K562 (cell line): Measurements from ENCODE around the gene PREP. TPM values are rescaled to one million over a fixed set of nuclear protein-coding genes. Genes with fewer than 3 reads are reported as not detected.

ENCODE experiments used
- CBX3 ChIP-seq, 2 experiments: IDR thresholded peaks; 1 replicate in 1 of 2; 2 replicates in 1 of 2; pipeline ENCODE4 v1.6.1; 2012; ENCODE audit warnings: inconsistent platforms in 2 of 2, low read length in 2 of 2, borderline replicate concordance in 1 of 2, control low read depth in 1 of 2
- FOSL1 ChIP-seq: fragments of 200-800 bp; sonication (Bioruptor generic); conservative IDR thresholded peaks from 2 replicates; pipeline ENCODE4 v1.6.1; 2016; ENCODE audit warnings: missing genetic modification characterization, missing compliant biosample characterization
- GABPA ChIP-seq: fragments of 200-800 bp; sonication (Bioruptor generic); conservative IDR thresholded peaks from 2 replicates; pipeline ENCODE4 v1.6.1; 2016; ENCODE audit warnings: low read depth, missing genetic modification characterization, missing compliant biosample characterization
- ILK ChIP-seq: fragments of 450-650 bp; IDR thresholded peaks from 2 replicates; pipeline ENCODE4 v1.6.1; 2016; ENCODE audit warnings: missing genetic modification characterization, low read depth, mild to moderate bottlenecking, missing compliant biosample characterization, moderate library complexity, borderline replicate concordance
- NCOA1 ChIP-seq: fragments of 450-650 bp; IDR thresholded peaks from 2 replicates; pipeline ENCODE4 v1.6.1; 2016; ENCODE audit warnings: low read depth
- RBM15 ChIP-seq: fragments of 200-400 bp; formaldehyde crosslinking; IDR thresholded peaks from 2 replicates; pipeline ENCODE4 v1.6.1; 2018; ENCODE audit warnings: mild to moderate bottlenecking, low read length, moderate library complexity; ENCODE audit not compliant: insufficient read depth
- RHOXF2B ChIP-seq: fragments of 250-450 bp; sonication (Bioruptor Pico); conservative IDR thresholded peaks from 2 replicates; pipeline ENCODE4 v1.5.1; 2021
- SMARCE1 ChIP-seq: fragments of 450-650 bp; IDR thresholded peaks from 2 replicates; pipeline ENCODE4 v1.7.1; 2016; ENCODE audit warnings: mild to moderate bottlenecking
- SREBF2 ChIP-seq: sonication (generic); formaldehyde crosslinking; IDR thresholded peaks from 2 replicates; pipeline ENCODE4 v1.4.0; 2020; ENCODE audit warnings: mild to moderate bottlenecking, missing genetic modification reagents
- TEAD2 ChIP-seq: fragments of 450-650 bp; IDR thresholded peaks from 2 replicates; pipeline ENCODE4 v1.6.1; 2016; ENCODE audit warnings: missing genetic modification characterization, control low read depth, missing compliant biosample characterization
- ZNF444 ChIP-seq: fragments of 250-450 bp; sonication (Bioruptor Pico); IDR thresholded peaks from 2 replicates; pipeline ENCODE4 v1.4.0; 2020; ENCODE audit warnings: mild to moderate bottlenecking, moderate library complexity
- ZNF445 ChIP-seq: fragments of 250-450 bp; sonication (Bioruptor Pico); IDR thresholded peaks from 2 replicates; pipeline ENCODE4 v1.4.0; 2020; ENCODE audit warnings: low read depth, mild to moderate bottlenecking, moderate library complexity
- ZNF644 ChIP-seq: fragments of 200-800 bp; sonication (Bioruptor generic); IDR thresholded peaks from 2 replicates; pipeline ENCODE4 v1.6.1; 2016; ENCODE audit warnings: low read depth, missing genetic modification characterization, missing compliant biosample characterization
- polyA plus RNA-seq, 8 experiments: library from polyadenylated mRNA; depleted of rRNA in 4 of 8; stranded (reverse) in 5 of 8; unstranded in 3 of 8; fragments of >200 nt; fragmentation: Nextera tagmentation in 2 of 8; fragmentation: Illumina TruSeq in 1 of 8; extraction: Ambion mirVana in 2 of 8; extraction: Trizol in 1 of 8; gene quantifications; 2 replicates each; pipeline versions ENCODE4 v1.2.1 to v1.2.3, GENCODE V29; 2011 to 2014; ENCODE audit warnings: inconsistent platforms in 1 of 8, missing spikeins in 1 of 8
- total RNA-seq, 7 experiments: library from RNA; depleted of rRNA in 6 of 7; stranded (reverse); fragments of >200 nt in 6 of 7; fragmentation: Illumina TruSeq in 2 of 7; extraction: Trizol in 2 of 7; gene quantifications; 2 replicates each; pipeline versions ENCODE4 v1.2.1 to v1.2.3, GENCODE V29; 2011 to 2021; ENCODE audit warnings: low replicate concordance in 1 of 7
- TF ChIP-seq, protein P1 (sequence below): sonication (generic); formaldehyde crosslinking; IDR thresholded peaks from 2 replicates; pipeline ENCODE4 v1.9.0; 2022; ENCODE audit warnings: mild to moderate bottlenecking, missing genetic modification reagents
- TF ChIP-seq, protein P2 (sequence below): sonication (generic); formaldehyde crosslinking; IDR thresholded peaks from 2 replicates; pipeline ENCODE4 v1.8.1; 2022; ENCODE audit warnings: missing genetic modification reagents
- TF ChIP-seq, protein P3 (sequence below): fragments of 450-650 bp; IDR thresholded peaks from 2 replicates; pipeline ENCODE4 v1.6.1; 2016; ENCODE audit warnings: mild to moderate bottlenecking
- TF ChIP-seq, protein P4 (sequence below): fragments of 250-450 bp; sonication (Bioruptor Pico); IDR thresholded peaks from 2 replicates; pipeline ENCODE4 v1.8.0; 2022; ENCODE audit warnings: moderate library complexity, mild to moderate bottlenecking, inconsistent platforms
- TF ChIP-seq, protein P5 (sequence below): fragments of 250-450 bp; sonication (Bioruptor Pico); IDR thresholded peaks from 2 replicates; pipeline ENCODE4 v1.9.0; 2021; ENCODE audit warnings: mild to moderate bottlenecking, inconsistent platforms
- TF ChIP-seq, protein P6 (sequence below): fragments of 450-650 bp; IDR thresholded peaks from 2 replicates; pipeline ENCODE4 v1.6.1; 2016; ENCODE audit warnings: low read depth, mild to moderate bottlenecking, moderate library complexity

PREP gene
- total and polyA plus RNA-seq, 9 of the 15 experiments (the other 6 are each of a cell fraction or from before 2014, with no cell fraction given) = 14.1 to 60.8 (median 28.3) TPM

DNA sequence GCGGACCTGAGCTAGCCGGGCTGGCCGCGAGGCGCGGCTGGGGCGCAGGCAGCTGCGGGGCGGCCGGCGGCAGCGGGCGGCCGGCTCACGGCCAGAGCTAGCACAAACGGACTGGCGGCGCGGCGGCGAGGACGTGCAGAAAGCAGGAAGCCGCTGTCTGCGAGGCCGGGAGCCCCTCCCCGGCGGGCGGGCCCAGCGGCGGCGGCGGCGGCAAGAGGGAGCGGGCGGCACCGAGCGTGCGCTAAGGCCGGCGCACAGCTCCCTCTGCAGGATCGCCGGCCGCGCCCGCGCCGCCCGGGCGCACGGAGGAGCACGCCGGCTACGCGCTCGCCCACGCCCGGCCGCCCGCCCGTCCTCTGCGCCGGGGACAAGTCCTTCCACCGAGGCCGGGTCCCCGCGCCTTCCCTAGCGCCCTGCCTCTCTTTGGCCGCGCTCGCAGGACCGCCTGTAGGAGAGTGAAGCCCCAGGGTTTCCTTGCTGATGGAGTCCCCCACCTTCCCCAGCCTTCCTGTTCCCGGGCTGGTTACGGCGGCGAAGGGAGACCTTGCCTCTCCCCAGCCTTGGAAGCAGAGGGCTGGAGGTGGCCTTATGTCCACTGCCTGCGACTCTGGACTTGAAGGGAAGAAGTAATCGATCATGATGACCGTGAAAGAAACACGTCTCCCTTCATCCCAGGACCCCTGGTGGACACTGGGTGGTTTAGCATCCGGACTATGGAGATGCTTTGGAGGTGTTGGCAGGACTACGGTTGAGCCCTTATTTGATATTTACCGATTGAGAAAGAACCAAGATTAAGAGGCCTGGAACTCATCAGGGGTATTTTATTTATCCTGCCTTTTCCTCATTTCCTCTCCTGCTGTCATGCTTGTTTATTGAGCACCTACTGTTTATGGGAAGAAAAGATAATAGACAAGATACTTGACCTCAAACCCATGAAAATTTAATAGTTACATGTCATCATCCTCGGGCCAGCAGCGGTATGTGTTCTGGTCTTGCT, at the start of gene PREP (continued):
- TF ChIP-seq ZNF444 (CRISPR knock-in tag) (no peak), RBM15 (no peak), GABPA (0 out of 2 replicates have a peak, but pooled peaks have one; percentile 37), TEAD2 (tag) (no peak), ILK (no peak), RHOXF2B (no peak), CBX3 (IDR thresholded peaks at IDR 0.05; ENCODE audit: borderline replicate concordance in 1 of 2, low read length in 2 of 2) (no peak), ZNF644 (tag) (no peak), ZNF445 (CRISPR knock-in tag) (no peak), SMARCE1 (no peak), FOSL1 (peak; percentile 36), NCOA1 (no peak), SREBF2 (CRISPR knock-in tag) (no peak)
- TF ChIP-seq, protein P1, sequence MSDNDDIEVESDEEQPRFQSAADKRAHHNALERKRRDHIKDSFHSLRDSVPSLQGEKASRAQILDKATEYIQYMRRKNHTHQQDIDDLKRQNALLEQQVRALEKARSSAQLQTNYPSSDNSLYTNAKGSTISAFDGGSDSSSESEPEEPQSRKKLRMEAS (CRISPR knock-in tag) = no peak
- TF ChIP-seq, protein P2, sequence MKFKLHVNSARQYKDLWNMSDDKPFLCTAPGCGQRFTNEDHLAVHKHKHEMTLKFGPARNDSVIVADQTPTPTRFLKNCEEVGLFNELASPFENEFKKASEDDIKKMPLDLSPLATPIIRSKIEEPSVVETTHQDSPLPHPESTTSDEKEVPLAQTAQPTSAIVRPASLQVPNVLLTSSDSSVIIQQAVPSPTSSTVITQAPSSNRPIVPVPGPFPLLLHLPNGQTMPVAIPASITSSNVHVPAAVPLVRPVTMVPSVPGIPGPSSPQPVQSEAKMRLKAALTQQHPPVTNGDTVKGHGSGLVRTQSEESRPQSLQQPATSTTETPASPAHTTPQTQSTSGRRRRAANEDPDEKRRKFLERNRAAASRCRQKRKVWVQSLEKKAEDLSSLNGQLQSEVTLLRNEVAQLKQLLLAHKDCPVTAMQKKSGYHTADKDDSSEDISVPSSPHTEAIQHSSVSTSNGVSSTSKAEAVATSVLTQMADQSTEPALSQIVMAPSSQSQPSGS (CRISPR knock-in tag) = no peak
- TF ChIP-seq, protein P3, sequence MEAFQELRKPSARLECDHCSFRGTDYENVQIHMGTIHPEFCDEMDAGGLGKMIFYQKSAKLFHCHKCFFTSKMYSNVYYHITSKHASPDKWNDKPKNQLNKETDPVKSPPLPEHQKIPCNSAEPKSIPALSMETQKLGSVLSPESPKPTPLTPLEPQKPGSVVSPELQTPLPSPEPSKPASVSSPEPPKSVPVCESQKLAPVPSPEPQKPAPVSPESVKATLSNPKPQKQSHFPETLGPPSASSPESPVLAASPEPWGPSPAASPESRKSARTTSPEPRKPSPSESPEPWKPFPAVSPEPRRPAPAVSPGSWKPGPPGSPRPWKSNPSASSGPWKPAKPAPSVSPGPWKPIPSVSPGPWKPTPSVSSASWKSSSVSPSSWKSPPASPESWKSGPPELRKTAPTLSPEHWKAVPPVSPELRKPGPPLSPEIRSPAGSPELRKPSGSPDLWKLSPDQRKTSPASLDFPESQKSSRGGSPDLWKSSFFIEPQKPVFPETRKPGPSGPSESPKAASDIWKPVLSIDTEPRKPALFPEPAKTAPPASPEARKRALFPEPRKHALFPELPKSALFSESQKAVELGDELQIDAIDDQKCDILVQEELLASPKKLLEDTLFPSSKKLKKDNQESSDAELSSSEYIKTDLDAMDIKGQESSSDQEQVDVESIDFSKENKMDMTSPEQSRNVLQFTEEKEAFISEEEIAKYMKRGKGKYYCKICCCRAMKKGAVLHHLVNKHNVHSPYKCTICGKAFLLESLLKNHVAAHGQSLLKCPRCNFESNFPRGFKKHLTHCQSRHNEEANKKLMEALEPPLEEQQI = no peak
- TF ChIP-seq, protein P4, sequence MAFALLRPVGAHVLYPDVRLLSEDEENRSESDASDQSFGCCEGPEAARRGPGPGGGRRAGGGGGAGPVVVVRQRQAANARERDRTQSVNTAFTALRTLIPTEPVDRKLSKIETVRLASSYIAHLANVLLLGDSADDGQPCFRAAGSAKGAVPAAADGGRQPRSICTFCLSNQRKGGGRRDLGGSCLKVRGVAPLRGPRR (CRISPR knock-in tag) = no peak
- TF ChIP-seq, protein P5, sequence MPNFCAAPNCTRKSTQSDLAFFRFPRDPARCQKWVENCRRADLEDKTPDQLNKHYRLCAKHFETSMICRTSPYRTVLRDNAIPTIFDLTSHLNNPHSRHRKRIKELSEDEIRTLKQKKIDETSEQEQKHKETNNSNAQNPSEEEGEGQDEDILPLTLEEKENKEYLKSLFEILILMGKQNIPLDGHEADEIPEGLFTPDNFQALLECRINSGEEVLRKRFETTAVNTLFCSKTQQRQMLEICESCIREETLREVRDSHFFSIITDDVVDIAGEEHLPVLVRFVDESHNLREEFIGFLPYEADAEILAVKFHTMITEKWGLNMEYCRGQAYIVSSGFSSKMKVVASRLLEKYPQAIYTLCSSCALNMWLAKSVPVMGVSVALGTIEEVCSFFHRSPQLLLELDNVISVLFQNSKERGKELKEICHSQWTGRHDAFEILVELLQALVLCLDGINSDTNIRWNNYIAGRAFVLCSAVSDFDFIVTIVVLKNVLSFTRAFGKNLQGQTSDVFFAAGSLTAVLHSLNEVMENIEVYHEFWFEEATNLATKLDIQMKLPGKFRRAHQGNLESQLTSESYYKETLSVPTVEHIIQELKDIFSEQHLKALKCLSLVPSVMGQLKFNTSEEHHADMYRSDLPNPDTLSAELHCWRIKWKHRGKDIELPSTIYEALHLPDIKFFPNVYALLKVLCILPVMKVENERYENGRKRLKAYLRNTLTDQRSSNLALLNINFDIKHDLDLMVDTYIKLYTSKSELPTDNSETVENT (CRISPR knock-in tag) = peak; percentile 40; the same call in 1 of the 2 replicates
- TF ChIP-seq, protein P6, sequence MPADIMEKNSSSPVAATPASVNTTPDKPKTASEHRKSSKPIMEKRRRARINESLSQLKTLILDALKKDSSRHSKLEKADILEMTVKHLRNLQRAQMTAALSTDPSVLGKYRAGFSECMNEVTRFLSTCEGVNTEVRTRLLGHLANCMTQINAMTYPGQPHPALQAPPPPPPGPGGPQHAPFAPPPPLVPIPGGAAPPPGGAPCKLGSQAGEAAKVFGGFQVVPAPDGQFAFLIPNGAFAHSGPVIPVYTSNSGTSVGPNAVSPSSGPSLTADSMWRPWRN = no peak
